H9 (cell line): Measurements from ENCODE around the gene MMP25. TPM values are rescaled to one million over a fixed set of nuclear protein-coding genes. Genes with fewer than 3 reads are reported as not detected.

Source experiments
- DNase-seq: peaks from one replicate; pipeline ENCODE4 v3.0.0-alpha.2; 2017
- H2AFZ ChIP-seq: one replicate; pipeline ENCODE4 v1.6.1; 2013; ENCODE audit warnings: mild to moderate bottlenecking, low read length, control low read depth, moderate library complexity
- H2AK5ac ChIP-seq: 2 replicates; pipeline ENCODE4 v1.6.1; 2013; ENCODE audit warnings: low read length, control low read depth, mixed read lengths; ENCODE audit not compliant: insufficient read length
- H2BK120ac ChIP-seq: one replicate; pipeline ENCODE4 v1.6.1; 2013; ENCODE audit warnings: low read depth, mild to moderate bottlenecking, low read length, control low read depth, inconsistent platforms; ENCODE audit not compliant: poor library complexity, severe bottlenecking
- H2BK12ac ChIP-seq: 2 replicates; pipeline ENCODE4 v1.6.1; 2013; ENCODE audit warnings: low read length, control low read depth, mixed read lengths, low read depth; ENCODE audit not compliant: insufficient read length
- H2BK15ac ChIP-seq: 2 replicates; pipeline ENCODE4 v1.6.1; 2013; ENCODE audit warnings: low read depth, low read length, control low read depth
- H2BK20ac ChIP-seq: one replicate; pipeline ENCODE4 v1.6.1; 2013; ENCODE audit warnings: low read depth, mild to moderate bottlenecking, low read length, control low read depth, inconsistent platforms; ENCODE audit not compliant: poor library complexity, severe bottlenecking
- H2BK5ac ChIP-seq: 2 replicates; pipeline ENCODE4 v1.6.1; 2013; ENCODE audit warnings: low read length, control low read depth, mixed read lengths; ENCODE audit not compliant: insufficient read length
- H3K14ac ChIP-seq: 2 replicates; pipeline ENCODE4 v1.6.1; 2013; ENCODE audit warnings: low read length, control low read depth; ENCODE audit not compliant: insufficient read depth
- H3K18ac ChIP-seq: 2 replicates; pipeline ENCODE4 v1.6.1; 2013; ENCODE audit warnings: low read depth, mild to moderate bottlenecking, mixed read lengths, low read length, control low read depth; ENCODE audit not compliant: insufficient read length
- H3K23ac ChIP-seq: 2 replicates; pipeline ENCODE4 v1.6.1; 2013; ENCODE audit warnings: low read length, control low read depth, mixed read lengths, low read depth; ENCODE audit not compliant: insufficient read length
- H3K23me2 ChIP-seq: 2 replicates; pipeline ENCODE4 v1.6.1; 2013; ENCODE audit warnings: low read depth, mild to moderate bottlenecking, mixed read lengths, low read length, control low read depth; ENCODE audit not compliant: insufficient read length, poor library complexity, severe bottlenecking
- H3K27ac ChIP-seq: 2 replicates; pipeline ENCODE4 v1.5.1; 2013; ENCODE audit warnings: low read length, control low read depth, mixed read lengths, low read depth; ENCODE audit not compliant: insufficient read length
- H3K27me3 ChIP-seq: 2 replicates; pipeline ENCODE4 v1.6.1; 2013; ENCODE audit warnings: low read length, control low read depth, inconsistent platforms; ENCODE audit not compliant: insufficient read depth
- H3K4ac ChIP-seq: 2 replicates; pipeline ENCODE4 v1.6.1; 2013; ENCODE audit warnings: low read depth, mild to moderate bottlenecking, control low read depth, inconsistent platforms, low read length, moderate library complexity
- H3K4me1 ChIP-seq: 2 replicates; pipeline ENCODE4 v1.6.1; 2013; ENCODE audit warnings: low read length, control low read depth, inconsistent platforms; ENCODE audit not compliant: insufficient read depth
- H3K4me2 ChIP-seq: 2 replicates; pipeline ENCODE4 v1.6.1; 2013; ENCODE audit warnings: low read length, control low read depth, mixed read lengths; ENCODE audit not compliant: insufficient read length, insufficient read depth
- H3K56ac ChIP-seq: 2 replicates; pipeline ENCODE4 v1.6.1; 2013; ENCODE audit warnings: low read depth, mild to moderate bottlenecking, mixed read lengths, low read length, control low read depth; ENCODE audit not compliant: insufficient read length
- H3K79me1 ChIP-seq: 2 replicates; pipeline ENCODE4 v1.6.1; 2013; ENCODE audit warnings: low read depth, mild to moderate bottlenecking, moderate library complexity, low read length, control low read depth, inconsistent platforms; ENCODE audit not compliant: insufficient read depth, poor library complexity, severe bottlenecking
- H3K79me2 ChIP-seq: 2 replicates; pipeline ENCODE4 v1.6.1; 2013; ENCODE audit warnings: low read length, control low read depth, inconsistent platforms; ENCODE audit not compliant: insufficient read depth
- H3K9ac ChIP-seq: 2 replicates; pipeline ENCODE4 v1.6.1; 2013; ENCODE audit warnings: low read length, control low read depth, mixed read lengths; ENCODE audit not compliant: insufficient read length; ENCODE audit errors: extremely low read depth
- H3K9me3 ChIP-seq: one replicate; pipeline ENCODE4 v1.6.1; 2013; ENCODE audit warnings: low read depth, low read length, inconsistent platforms; ENCODE audit not compliant: control insufficient read depth
- H3T11ph ChIP-seq: one replicate; pipeline ENCODE4 v1.6.1; 2013; ENCODE audit warnings: mild to moderate bottlenecking, low read length, control low read depth, inconsistent platforms
- H4K20me1 ChIP-seq: one replicate; pipeline ENCODE4 v1.6.1; 2013; ENCODE audit not compliant: control insufficient read depth, insufficient read length, insufficient read depth
- H4K5ac ChIP-seq: 2 replicates; pipeline ENCODE4 v1.6.1; 2013; ENCODE audit warnings: low read depth, mild to moderate bottlenecking, mixed read lengths, low read length, control low read depth; ENCODE audit not compliant: insufficient read length
- H4K8ac ChIP-seq: replicated peaks from 2 replicates; pipeline ENCODE4 v1.6.1; 2013; ENCODE audit warnings: low read length, control low read depth, mixed read lengths, low read depth; ENCODE audit not compliant: insufficient read length
- H4K91ac ChIP-seq: 2 replicates; pipeline ENCODE4 v1.6.1; 2013; ENCODE audit warnings: low read depth, mild to moderate bottlenecking, moderate library complexity, mixed read lengths, low read length, control low read depth; ENCODE audit not compliant: insufficient read length
- H3K27ac Mint-ChIP-seq, 3 experiments: 2 replicates in 2 of 3; 3 replicates in 1 of 3; pipeline ENCODE4 v1.8.0; 2020 to 2021; ENCODE audit warnings: mixed read lengths in 3 of 3, mild to moderate bottlenecking in 1 of 3, moderate library complexity in 1 of 3
- H3K27me3 Mint-ChIP-seq: 2 replicates; pipeline ENCODE4 v1.8.0; 2021; ENCODE audit warnings: low read depth, mild to moderate bottlenecking, moderate library complexity, mixed read lengths
- H3K36me3 Mint-ChIP-seq, 3 experiments: 2 replicates in 2 of 3; 3 replicates in 1 of 3; pipeline ENCODE4 v1.8.0; 2020 to 2021; ENCODE audit warnings: low read depth in 3 of 3, mixed read lengths in 3 of 3; ENCODE audit not compliant: insufficient read depth in 1 of 3
- H3K4me1 Mint-ChIP-seq, 2 experiments: 2 replicates each; pipeline ENCODE4 v1.8.0; 2020; ENCODE audit warnings: mixed read lengths in 2 of 2
- H3K4me3 Mint-ChIP-seq, 2 experiments: 2 replicates in 1 of 2; 3 replicates in 1 of 2; pipeline ENCODE4 v1.8.0; 2020 to 2021; ENCODE audit warnings: mild to moderate bottlenecking in 2 of 2, mixed read lengths in 2 of 2, moderate library complexity in 1 of 2
- H3K9me3 Mint-ChIP-seq, 2 experiments: 2 replicates in 1 of 2; 3 replicates in 1 of 2; pipeline ENCODE4 v1.8.0; 2020; ENCODE audit warnings: mild to moderate bottlenecking in 2 of 2, mixed read lengths in 2 of 2, moderate library complexity in 1 of 2
- CTCF ChIP-seq: fragments of 200-600 bp; sonication (generic); conservative IDR thresholded peaks from 3 replicates; pipeline ENCODE4 v1.8.0; 2021; ENCODE audit warnings: antibody characterized with exemption, mild to moderate bottlenecking
- WGBS: extraction: QIAGEN DNeasy Blood & Tissue Kit; methylation state at CpG from one replicate; pipeline ENCODE4 v1.1.7; 2013; ENCODE audit warnings: missing lambda C conversion rate, low lambda C conversion rate, mixed read lengths; ENCODE audit not compliant: insufficient read length; ENCODE audit errors: extremely low coverage; 5-methylcytosine and 5-hydroxymethylcytosine counted together
- total RNA-seq: library from RNA; stranded (reverse); gene quantifications from 2 replicates; pipeline ENCODE4 v1.2.1, GENCODE V29; 2021

MMP25 gene
- total RNA-seq, 1 experiment from 2014 or later: 13.5 TPM

GRCh38 chr16:3096362-3096761 is 50.0 kb downstream of the MMP25 start:
- peak overlapping the region; percentile 98 to 100; a peak in 4 of 5 replicates for H3K4me3 Mint-ChIP-seq

More at GRCh38 chr16:3096362-3096761, 50.0 kb downstream of the MMP25 start:
- no peak for DNase-seq
- TF ChIP-seq CTCF: no peak
- Histone ChIP-seq H4K8ac (no peak overlapping the region), H3T11ph (no peak overlapping the region), H3K9me3 (no peaks in the 10 kb centered on the region), H3K27ac (no peak overlapping the region), H2BK5ac (no peak overlapping the region), H3K9ac (no peak overlapping the region), H3K18ac (no peak overlapping the region), H4K20me1 (no peaks in the 10 kb centered on the region), H3K14ac (no peak overlapping the region), H3K4me2 (peak overlapping the region; percentile 22), H2BK120ac (no peak overlapping the region), H3K56ac (no peak overlapping the region), H2BK12ac (no peak overlapping the region), H3K4me1 (peaks cover 6% of the 10 kb centered on the region; the same call in 1 of the 2 replicates), H3K79me2 (peaks cover 17% of the 10 kb centered on the region; the same call in 1 of the 2 replicates), H3K23ac (no peak overlapping the region), H2AFZ (no peak overlapping the region), H4K5ac (no peak overlapping the region), H2AK5ac (no peak overlapping the region), H3K23me2 (peaks cover 26% of the 10 kb centered on the region), H3K27me3 (no peaks in the 10 kb centered on the region), H2BK20ac (no peak overlapping the region), H3K79me1 (peaks cover 6% of the 10 kb centered on the region), H4K91ac (no peak overlapping the region), H2BK15ac (no peak overlapping the region), H3K4ac (no peak overlapping the region)
- H3K9me3 Mint-ChIP-seq: no peaks in the 10 kb centered on the region
- no peaks in the 10 kb centered on the region; the same call in 1 of the 2 replicates for H3K27me3 Mint-ChIP-seq
- H3K36me3 Mint-ChIP-seq: peaks cover 31 to 60% (median 47%) of the 10 kb centered on the region in 3 experiments
- no CpG with 5 or more reads among the region's 6 CpGs for WGBS
- peaks cover 41 to 43% of the 10 kb centered on the region in 2 experiments for H3K4me1 Mint-ChIP-seq
- H3K27ac Mint-ChIP-seq: peak overlapping the region in 2 of 3 experiments; percentile 28 to 100; a peak in 1 of 7 replicates
